Muscle of back (tissue), 13 donors: ENCODE data around the gene GCNT3. TPM values are rescaled to one million over a fixed set of nuclear protein-coding genes. Genes with fewer than 3 reads are reported as not detected.

ENCODE experiments used
- DNase-seq, 3 donors: peaks; one replicate each; pipeline versions ENCODE4 v3.0.0 to v3.0.0-alpha.2; 2013
- long read RNA-seq, 9 donors: transcript quantifications; one replicate each; lab custom pipeline, GENCODE V29; 2026
- polyA plus RNA-seq, 10 donors: library from polyadenylated mRNA; unstranded; fragments of 120-200 nt; gene quantifications; one replicate each; pipeline ENCODE4 v1.2.1, GENCODE V29; 2013; ENCODE audit not compliant: insufficient read length in 10 of 10

The GCNT3 gene, protein sequence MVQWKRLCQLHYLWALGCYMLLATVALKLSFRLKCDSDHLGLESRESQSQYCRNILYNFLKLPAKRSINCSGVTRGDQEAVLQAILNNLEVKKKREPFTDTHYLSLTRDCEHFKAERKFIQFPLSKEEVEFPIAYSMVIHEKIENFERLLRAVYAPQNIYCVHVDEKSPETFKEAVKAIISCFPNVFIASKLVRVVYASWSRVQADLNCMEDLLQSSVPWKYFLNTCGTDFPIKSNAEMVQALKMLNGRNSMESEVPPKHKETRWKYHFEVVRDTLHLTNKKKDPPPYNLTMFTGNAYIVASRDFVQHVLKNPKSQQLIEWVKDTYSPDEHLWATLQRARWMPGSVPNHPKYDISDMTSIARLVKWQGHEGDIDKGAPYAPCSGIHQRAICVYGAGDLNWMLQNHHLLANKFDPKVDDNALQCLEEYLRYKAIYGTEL
- polyA plus RNA-seq, result under 1 TPM in 9 of 10 donors, not detected in 1; 0.05 to 0.60 (median 0.22) TPM
- long read RNA-seq, donor 1, partial matches to known transcripts, result 70 of 76 reads
- long read RNA-seq, donor 1, other reads (novel, unspliced or antisense), result 6 of 76 reads
- long read RNA-seq, donor 2, partial matches to known transcripts, result 90 of 90 reads
- long read RNA-seq, donor 2, other reads (novel, unspliced or antisense), result 0 of 90 reads
- long read RNA-seq, donor 3, result 0 reads
- long read RNA-seq, donor 4, result 0 reads
- long read RNA-seq, donor 5, result 0 reads
- long read RNA-seq, donor 6, result 0 reads
- long read RNA-seq, donor 7, result 0 reads
- long read RNA-seq, donor 8, full-length matches to known transcripts, result 1 of 1 reads
- long read RNA-seq, donor 8, partial matches to known transcripts, result 0 of 1 reads
- long read RNA-seq, donor 8, other reads (novel, unspliced or antisense), result 0 of 1 reads
- long read RNA-seq, donor 9, result 0 reads

DNA sequence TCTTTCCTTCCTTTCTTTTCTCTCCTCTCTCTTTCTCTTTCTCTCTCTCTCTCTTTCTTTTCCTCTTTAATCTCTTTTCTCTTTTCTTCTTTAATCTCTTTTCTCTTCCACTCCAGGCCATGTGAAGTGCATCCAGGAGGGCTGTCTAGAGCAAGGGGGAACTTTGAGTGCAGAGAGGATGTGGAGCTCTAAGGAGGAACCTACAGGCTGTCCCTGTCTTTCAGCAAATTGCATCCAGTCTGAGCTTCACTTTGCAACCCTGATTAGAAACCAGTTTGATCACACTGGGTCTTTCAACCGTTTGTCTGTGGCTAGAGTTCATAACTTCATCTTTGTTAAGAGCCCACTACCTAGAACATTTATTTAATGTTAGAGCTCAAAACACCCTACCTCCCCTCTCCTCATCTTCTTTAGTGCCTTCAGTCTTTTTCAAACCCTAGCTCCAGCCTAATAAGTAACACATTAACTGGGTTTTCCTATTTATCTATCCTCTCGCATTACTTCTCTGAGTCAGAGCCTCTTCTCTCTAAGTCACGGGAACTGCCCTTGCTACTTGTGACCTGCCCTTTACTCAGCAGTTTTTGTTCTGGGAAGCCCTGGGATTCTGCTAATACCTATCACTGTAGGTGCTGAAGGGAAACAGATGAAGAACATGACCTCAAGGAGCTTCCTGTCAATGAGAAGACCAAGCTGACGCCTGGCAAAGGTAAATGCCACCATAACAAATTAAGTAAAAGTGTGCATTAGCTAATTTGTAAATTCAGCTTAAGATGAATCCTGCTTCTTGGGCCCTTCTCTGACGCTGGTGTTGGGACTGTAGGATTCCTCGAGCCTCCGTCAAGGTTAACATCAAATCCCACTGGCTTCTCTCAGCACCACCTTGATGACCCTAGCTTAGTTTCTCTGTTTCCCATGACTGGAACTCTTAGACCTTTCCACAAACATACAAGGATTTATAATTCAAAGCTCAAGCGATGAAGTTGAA, at the start of gene GCNT3:
GCNT3 (plus strand) TSS at position 508 of the 985 bp plus-strand sequence. CDS start 6,456 bp downstream, outside the sequence.
- no peak for DNase-seq

DNA sequence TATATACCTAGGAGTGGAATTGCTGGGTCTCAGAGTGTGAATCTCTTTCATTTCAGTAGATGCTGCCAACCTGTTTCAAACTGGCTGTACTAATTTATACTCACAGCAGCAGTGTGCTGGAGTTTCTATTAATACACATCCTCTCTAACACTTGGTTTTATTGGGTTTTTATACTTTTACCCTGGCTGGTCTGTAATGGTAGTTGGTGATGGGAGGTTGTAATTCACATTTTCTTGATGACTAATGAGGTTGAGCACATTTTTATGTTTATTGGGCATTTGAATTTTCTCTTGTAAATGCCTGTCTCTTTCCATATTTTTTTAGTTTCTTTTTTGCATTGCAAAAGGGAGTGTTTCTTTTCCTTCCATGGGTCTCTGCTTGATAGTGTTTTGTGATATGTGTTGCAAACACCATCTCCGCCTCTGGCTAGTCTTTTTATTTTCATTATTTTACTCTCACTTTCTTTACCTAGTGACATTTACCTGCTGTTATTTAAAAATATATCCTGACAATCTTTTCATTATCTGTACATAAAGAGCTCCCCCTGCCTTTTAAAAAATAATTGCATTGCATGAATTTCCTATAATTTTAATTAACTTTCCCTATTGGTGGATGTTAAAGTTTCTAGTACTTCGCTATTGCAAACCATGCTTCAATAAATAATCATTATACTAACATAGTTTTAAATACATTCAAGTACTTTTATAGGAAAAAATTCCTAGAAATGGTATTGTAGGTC, 49.0 kb upstream of the GCNT3 start:
- no peak for DNase-seq

DNA sequence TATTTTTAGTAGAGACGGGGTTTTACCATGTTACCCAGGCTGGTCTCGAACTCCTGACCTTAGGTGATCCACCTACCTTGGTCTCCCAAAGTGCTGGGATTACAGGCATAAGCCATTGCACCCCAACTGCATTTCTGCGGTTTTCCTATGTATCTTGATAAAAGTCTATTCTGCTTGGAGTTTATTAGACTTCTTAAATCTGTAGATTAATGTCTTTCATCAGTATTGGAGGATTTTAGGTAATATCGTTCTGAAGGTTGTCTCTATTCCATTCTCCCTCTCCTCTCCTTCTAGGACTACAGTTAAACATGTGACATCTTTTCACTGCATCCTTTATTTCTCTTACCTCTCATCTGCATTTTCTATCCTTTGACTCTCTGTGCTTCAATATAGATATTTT, 46.3 kb upstream of the GCNT3 start:
- DNase-seq, result no peak

DNA sequence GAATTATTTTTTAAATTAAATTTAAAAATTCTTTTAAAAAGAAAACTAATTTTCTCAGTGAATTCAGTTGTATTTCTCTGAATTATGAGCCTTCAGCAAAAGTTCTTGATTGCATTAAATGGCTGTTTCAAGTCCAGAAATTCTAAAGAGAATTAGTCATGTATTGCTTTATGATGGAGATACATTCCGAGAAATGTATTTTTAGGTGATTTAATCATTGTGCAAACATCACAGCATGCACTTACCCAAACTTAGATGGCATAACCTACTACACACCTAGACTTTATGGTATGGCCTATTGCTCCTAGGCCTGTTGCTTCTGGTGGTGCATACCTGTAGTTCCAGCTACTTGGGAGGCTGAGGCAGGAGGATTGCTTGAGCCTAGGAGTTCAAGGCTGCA, 44.3 kb upstream of the GCNT3 start:
- DNase-seq, result no peak

DNA sequence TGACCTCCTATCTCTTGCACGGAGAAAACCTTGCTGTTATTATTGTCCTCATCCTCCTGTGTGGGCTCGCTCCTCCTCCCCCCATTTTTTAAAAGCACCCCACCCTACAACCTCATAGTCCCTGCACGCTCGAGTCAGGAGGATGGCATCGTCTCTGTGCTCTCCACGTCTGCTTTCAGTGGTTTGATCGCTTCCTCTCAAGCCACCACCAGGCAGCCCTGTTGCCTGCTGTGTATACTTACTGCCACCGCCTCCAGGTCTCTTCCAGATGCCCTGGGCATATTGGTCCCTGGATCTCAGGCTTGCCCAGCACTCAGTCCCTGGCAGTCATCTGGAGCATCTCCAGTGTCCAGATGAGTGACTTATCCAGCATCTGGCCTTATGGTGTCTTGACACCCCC, 42.1 kb upstream of the GCNT3 start:
- DNase-seq, result no peak

DNA sequence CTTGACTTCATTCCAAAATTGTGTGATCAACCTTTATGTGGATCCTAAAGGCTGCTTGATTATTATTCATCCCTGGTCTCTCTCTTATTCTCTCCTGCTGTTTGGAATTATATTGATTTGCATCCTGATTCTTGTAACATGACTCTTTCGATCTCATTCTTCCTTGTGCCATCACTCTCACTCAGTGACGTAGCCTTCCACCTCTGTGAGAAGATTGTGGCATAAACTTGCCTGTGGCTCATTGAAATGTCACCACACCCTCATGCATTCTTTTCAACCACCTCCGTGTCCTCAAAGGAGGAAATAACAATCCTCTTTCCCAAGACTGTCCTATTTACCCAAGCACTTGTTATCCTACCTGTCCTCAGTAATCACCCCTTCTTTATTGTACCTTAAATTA, 41.3 kb upstream of the GCNT3 start:
- DNase-seq, result no peak

DNA sequence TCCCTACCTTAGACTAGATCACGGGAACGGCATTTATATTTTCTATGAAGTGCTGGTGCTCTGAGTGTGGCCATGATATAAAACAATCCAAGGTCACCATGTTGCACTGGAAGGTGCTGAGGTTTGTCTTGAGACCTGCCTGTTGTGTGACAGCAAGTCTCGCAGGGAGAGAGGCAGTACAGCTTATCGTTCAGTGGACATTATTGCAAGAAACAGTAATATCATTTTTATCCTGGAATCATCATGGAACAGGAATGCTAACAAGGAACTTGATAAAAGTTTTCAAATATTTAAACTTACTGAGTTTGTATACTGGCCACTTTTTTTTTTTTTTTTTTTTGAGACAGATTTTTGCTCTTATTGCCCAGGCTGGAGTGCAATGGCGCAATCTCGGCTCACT, 40.0 kb upstream of the GCNT3 start:
- no peak for DNase-seq

DNA sequence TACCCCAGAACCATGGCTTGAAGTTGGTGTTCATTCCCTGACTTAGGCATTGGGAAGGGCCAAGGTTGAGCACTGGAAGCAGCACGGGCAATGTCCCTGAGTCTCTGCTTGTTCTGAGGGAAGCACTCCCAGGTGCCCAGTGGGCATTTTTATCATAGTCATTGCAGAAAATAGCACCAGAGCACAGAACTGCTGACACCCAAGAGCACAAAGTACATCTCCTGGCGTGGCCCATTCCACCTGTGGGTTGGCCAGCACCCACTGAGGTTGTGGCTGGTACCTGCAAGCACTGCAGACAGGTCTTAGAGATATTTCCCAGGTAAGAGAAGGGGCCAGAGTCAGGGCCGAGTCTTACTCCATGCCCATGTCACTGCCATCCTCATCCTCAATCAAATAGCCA, 28.5 kb upstream of the GCNT3 start:
- DNase-seq, result no peak

DNA sequence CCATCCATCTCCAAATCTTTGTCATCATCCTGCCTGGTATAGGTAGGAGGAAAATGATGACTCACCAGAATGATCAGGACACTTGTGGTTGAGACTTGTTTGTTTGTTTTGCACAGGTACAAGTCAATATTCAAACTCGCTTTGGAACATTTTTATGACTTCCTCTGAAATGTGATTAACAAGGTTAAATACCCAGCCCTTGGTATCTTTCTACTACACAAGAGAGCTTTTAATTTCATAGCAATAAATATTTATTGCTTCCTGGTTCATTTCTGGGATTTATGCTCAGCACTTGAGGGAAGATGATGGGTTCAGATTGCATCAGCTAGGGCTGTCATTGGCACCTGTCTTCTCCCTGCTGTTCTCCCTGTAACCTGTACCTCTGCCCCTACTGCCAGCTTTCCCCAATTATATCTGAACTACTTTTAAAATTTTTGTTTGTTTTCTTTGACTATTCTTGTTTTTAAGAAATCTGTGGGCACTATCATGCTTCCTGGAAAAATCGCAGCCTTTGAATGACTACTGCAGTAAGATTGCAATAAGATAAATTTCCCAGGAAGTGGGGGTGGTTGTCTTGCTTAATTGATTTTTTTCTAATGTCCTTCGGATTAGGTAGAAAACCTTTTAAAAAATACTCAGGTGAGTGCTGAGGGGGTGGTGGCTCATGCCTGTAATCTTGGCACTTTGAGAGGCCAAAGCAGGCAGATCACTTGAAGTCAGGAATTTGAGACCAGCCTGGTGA, 24.3 kb upstream of the GCNT3 start:
- DNase-seq, result no peak

DNA sequence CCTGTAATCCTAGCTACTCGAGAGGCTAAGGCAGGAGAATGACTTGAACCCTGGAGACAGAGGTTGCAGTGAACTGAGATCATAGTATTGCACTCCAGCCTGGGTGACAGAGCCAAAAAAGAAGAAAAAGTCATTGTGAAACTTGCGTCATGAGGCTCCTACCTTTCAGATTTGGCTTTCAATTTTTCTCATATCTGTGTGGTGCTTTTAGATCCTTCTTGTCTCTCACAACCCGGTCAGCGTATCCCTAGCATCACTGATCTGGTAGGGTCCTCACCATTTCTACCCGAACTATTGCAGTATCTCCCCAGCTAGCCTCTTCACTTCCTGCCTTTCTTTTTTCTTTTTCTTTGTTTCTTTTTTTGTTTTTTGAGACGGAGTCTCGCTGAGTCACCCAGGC, 21.6 kb upstream of the GCNT3 start:
- DNase-seq, result no peak

DNA sequence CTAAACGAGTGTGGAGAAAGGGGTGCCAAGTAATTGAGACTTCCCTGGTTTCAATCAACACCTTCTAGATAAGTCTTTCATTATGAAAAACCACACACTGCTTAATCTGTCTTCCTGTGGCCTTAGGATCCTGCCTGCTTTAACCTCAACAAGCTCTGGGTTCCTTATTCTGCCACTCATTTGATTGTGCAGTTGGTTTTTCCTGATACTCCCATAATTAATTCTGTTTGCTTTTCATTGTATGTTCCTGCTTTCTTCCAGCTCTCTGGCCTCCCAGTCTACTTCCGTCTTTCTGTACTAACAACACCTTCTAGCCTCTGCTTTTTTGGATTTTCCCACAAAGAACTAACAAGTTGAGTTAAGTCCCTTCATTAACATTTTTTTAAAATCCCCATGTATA, 20.2 kb upstream of the GCNT3 start:
- no peak for DNase-seq

DNA sequence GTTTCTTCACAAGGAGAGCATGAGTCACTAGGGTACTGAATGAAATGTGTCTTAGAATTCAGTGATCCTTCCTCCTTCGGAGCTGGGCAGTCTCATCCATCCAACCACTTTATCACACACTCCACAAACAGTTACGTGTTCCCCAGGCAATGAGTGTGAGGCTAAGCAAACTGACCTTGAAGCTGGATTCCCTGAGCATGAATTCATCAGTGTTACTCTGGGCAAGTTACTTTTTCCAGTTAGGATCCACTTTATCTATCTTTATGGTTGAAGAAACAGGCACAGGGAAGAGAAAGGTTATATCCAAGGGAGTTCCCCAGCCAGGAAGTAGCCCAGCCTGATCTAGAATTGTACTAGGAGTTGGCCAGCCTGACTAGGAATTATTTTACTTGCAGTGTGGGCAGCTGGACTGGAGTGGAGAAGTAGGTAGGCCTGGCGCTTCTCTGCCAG, 17.1 kb upstream of the GCNT3 start:
- peak in 1 of 3 donors; percentile 2 for DNase-seq

DNA sequence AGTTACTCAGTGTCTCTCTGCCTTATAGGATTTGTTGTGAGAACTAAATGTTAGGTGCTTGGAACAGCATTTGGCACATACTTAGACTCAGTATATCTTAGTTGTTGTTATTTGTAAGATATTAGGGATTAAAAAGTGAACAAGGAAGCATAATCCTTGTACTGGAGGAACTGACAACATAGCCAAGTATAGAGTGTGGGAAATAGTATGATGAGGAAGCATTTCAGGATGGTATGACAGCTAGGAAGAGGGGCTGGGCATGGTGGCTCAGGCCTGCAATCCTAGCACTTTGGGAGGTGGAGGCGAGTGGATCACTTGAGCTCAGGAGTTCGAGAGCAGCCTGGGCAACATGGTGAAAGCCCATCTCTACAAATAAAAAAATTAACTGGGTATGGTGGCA, 16.6 kb upstream of the GCNT3 start:
- no peak for DNase-seq

DNA sequence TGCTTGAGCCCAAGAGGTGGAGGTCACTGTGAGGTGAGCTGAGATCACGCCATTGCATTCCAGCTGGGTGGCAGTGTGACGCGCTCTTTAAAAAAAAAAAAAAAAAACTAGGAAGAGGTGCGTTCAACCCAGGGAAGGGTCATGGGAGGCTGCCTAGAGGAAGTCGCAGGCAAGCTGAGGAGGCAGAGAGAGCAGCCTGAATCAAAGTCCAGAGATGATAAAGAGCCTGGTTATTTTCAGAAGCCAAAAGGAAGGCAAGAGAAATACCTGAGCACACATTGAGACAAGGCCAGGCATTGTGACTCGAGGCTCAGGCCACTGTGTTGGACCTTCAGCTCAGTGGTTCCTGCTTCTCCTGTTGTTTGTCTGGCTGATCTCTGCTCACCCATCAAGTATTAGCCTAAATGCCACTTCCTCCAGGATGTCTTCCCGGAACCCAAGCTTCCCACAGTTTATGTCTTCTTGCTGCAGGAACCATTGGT, 16.1 kb upstream of the GCNT3 start:
- no peak for DNase-seq

DNA sequence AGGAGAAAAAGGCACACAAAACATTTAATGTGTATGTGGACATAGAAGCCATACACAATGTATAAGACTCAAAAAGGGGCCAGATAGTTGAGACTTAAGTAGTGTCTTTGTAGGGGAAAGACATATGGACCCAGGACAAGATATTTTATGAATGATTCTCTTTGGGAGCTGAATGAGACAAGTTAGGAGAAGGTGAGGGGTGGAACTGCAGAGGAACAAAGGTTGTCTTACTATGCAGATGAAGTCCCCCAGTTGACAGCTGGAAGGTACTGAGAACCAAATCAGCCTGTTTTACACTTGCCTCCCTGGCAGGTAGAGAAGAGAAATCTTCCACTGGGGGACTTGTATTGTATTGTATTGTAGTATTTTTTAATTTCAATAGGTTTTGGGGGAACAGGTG, 14.9 kb upstream of the GCNT3 start:
- no peak for DNase-seq

DNA sequence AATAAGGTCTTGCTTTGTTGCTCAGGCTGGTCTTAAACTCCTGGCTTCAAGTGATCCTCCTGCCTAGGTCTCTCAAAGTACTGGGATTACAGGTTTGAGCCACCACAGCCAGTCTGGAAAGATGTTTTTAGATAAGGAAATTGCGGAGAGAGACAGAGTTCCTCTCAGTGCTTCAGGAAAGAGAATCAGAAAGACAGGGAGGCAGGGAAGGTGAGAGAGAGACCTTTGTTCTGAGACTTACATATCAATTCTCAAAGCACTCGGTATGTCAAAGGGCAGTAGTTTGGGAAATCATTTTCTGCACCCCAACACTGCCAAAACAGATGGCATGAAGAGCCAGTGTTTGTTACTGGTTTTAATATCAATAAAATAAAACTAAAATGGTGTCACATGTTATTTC, 13.1 kb upstream of the GCNT3 start:
- DNase-seq, result no peak

DNA sequence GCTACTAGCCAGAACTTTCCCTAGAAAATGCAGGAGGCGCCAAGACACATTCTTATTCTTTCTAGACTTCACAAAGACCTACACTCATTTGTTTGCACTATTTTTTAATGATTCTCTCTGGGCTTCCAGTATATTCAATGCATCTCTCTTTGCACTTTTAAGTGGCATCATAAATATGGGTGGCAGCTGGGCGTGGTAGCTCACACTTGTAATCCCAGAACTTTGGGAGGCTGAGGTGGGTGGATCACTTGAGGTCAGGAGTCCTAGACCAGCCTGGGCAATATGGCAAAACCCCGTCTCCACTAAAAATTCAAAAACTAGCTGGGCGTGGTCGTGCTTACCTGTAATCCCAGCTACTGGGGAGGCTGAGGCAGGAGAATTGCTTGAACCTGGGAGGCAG, 5.6 kb upstream of the GCNT3 start:
- DNase-seq, result no peak

DNA sequence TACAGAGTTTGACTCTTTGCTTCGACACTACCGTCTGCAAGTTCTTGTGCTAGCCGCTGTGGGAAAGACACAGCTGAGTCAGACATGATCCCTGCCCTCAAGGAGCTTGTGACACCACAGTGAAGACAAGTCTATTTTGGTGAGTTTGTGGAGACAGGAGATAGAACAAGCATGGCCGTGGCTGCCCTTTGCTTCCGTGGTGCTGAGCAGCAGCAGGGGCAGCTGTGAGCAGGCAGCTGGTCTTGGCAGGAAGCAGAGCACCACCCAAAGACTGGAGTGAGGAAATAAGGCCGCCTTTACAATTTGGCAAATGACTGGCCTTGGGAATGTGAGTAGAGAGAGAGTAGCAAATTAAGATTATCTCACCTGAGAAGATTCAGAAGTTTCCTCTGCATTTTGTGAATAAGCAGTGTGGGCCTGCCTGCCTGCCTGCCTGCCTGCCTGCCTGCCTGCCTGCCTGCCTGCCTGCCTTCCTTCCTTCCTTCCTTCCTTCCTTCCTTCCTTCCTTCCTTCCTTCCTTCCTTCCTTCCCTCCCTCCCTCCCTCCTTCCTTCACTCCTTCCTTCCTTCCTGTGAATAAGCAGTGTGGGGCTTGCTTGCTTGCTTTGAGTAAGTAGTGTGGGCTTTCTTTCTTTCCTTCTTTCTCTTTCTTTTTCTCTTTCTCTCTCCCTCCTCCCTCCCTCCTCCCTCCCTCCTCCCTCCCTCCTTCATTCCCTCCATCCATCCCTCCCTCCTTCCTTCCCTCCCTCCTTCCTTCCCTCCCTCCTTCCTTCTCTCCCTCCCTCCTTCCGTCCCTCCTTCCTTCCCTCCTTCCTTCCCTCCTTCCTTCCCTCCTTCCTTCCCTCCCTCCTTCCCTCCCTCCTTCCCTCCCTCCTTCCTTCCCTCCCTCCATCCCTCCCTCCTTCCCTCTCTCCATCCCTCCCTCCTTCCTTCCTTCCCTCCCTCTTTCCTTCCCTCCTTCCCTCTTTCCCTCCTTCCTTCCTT, 1.6 kb upstream of the GCNT3 start:
- no peak for DNase-seq

DNA sequence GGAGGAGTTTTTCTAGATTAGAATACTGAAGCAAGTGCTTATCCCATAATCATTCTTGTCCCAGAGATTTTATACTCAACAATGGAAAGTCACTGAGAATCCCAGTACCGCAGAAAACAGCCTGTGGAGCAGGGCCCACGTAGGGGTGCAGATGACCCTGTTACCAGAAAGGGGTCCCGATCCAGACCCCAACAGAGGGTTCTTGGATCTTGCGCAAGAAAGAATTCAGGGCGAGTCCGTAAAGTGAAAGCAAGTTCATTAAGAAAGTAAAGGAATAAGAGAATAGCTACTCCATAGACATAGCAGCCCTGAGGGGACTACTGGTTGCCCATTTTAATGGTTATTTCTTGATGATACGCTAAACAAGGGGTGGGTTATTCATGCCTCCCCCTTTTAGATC, 2.6 kb downstream of the GCNT3 start:
- no peak for DNase-seq
